ENCODE measurements around the gene ATAT1.

- TF ChIP-seq CTCF (conservative IDR thresholded peaks at IDR 0.05; ENCODE audit: low read depth in 2 of 2): no peak
- TF ChIP-seq EZH2 (IDR thresholded peaks at IDR 0.05; ENCODE audit: low read depth, unreplicated experiment): no peak
- no peak for TF ChIP-seq REST (IDR thresholded peaks at IDR 0.05; ENCODE audit: unreplicated experiment)
- TF ChIP-seq POLR2AphosphoS5 (IDR thresholded peaks at IDR 0.05; ENCODE audit: low read depth): no peak
- no peak for TF ChIP-seq EZH2phosphoT487 (IDR thresholded peaks at IDR 0.05; ENCODE audit: unreplicated experiment)
- TF ChIP-seq STAT1 (IDR thresholded peaks at IDR 0.05; ENCODE audit: unreplicated experiment): no peak
- TF ChIP-seq JUNB (IDR thresholded peaks at IDR 0.05; ENCODE audit: unreplicated experiment): no peak
Observed at GRCh38 chr6:30664994-30665767, 38.5 kb downstream of the ATAT1 start.
